ENCODE results near the gene CCL24.
"Not testable (repeated sequence)": the region's sequence is repeated elsewhere in the genome, so short reads cannot be mapped to it uniquely, and the experiment has no call there.

Gene CCL24

DNA sequence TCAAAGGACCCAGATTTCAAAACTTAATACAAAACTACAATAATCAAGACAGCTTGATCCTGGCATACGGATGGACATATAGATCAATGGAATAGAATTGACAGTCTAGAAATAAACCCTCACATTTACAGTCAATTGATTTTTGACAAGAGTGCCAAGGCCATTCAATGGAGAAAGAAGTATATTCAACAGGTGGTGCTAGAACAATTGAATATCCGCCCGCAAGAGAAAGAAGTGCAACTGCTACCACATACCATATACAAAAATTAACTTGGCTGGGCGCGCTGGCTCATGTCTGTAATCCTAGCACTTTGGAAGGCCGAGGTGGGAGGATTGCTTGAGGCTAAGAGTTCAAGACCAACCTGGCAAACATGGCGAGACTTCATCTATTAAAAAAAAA is 23.2 kb upstream of the CCL24 start:
- no peak overlapping the region for H3K9ac ChIP-seq (ENCODE audit: low read depth, low read length, poor library complexity, severe bottlenecking)
- no peak overlapping the region for H2AFZ ChIP-seq (ENCODE audit: low read length)
- H3K36me3 ChIP-seq (ENCODE audit: insufficient read depth, low read length): no peaks in the 10 kb centered on the region
- no peaks in the 10 kb centered on the region for H3K79me2 ChIP-seq (ENCODE audit: insufficient read depth, low read length)
- H3F3A ChIP-seq (ENCODE audit: low read depth): no peaks in the 10 kb centered on the region
- H3K4me1 ChIP-seq (ENCODE audit: insufficient read depth, low read length, poor library complexity, severe bottlenecking): no peaks in the 10 kb centered on the region
- no peak overlapping the region for H3K4me2 ChIP-seq (ENCODE audit: low read depth, low read length, poor library complexity, severe bottlenecking)
- H3K9me3 ChIP-seq (ENCODE audit: insufficient read depth, low read depth, low read length): no peaks in the 10 kb centered on the region
- no peak for TF ChIP-seq EZH2phosphoT487 (IDR thresholded peaks at IDR 0.05; ENCODE audit: borderline replicate concordance)
- TF ChIP-seq, protein P1, sequence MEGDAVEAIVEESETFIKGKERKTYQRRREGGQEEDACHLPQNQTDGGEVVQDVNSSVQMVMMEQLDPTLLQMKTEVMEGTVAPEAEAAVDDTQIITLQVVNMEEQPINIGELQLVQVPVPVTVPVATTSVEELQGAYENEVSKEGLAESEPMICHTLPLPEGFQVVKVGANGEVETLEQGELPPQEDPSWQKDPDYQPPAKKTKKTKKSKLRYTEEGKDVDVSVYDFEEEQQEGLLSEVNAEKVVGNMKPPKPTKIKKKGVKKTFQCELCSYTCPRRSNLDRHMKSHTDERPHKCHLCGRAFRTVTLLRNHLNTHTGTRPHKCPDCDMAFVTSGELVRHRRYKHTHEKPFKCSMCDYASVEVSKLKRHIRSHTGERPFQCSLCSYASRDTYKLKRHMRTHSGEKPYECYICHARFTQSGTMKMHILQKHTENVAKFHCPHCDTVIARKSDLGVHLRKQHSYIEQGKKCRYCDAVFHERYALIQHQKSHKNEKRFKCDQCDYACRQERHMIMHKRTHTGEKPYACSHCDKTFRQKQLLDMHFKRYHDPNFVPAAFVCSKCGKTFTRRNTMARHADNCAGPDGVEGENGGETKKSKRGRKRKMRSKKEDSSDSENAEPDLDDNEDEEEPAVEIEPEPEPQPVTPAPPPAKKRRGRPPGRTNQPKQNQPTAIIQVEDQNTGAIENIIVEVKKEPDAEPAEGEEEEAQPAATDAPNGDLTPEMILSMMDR (conservative IDR thresholded peaks at IDR 0.05; ENCODE audit: low read length): no peak
- H4K20me1 ChIP-seq (ENCODE audit: insufficient read depth, low read length, poor library complexity, severe bottlenecking): no peaks in the 10 kb centered on the region
- no peak overlapping the region for H3K4me3 ChIP-seq (ENCODE audit: low read length, poor library complexity, severe bottlenecking)
- no peaks in the 10 kb centered on the region for H3K27me3 ChIP-seq (ENCODE audit: insufficient read depth, low read length, poor library complexity, severe bottlenecking)
- H3K9me2 ChIP-seq (replicated peaks; ENCODE audit: low read depth, low read length): no peaks in the 10 kb centered on the region

DNA sequence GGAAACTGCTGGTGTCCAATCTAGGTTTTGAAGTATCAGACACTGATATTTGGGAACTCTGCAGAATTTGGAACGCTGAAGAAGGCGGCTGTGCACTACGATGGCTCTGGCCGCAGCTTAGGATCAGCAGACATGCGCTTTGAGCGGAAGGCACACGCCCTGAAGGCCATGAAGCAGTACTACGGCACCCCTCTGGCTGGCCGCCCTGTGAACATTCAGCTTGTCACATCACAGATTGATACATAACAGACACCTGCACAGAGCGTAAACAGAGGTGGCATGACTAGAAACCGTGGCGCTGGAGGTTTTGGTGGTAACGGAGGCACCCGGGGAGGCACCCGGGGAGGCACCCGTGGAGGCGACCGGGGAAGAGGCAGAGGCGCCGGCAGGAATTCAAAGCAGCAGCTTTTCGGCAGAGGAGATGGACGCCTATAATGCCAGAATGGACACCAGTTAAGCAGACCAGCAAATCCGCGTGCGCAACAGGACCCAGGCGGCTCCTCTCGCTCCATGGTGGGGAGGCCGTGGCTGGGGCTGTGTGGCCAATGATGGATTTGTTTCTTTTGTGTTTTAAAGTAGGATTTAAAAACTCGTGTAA is 22.2 kb upstream of the CCL24 start:
- H3K9ac ChIP-seq (ENCODE audit: low read depth, low read length, poor library complexity, severe bottlenecking): no peak overlapping the region
- TF ChIP-seq EZH2phosphoT487 (IDR thresholded peaks at IDR 0.05; ENCODE audit: borderline replicate concordance): no peak
- TF ChIP-seq, protein P1 (conservative IDR thresholded peaks at IDR 0.05; ENCODE audit: low read length): no peak
- no peak overlapping the region for H3K4me3 ChIP-seq (ENCODE audit: low read length, poor library complexity, severe bottlenecking)
- no peaks in the 10 kb centered on the region for H3K79me2 ChIP-seq (ENCODE audit: insufficient read depth, low read length)
- H3K4me1 ChIP-seq (ENCODE audit: insufficient read depth, low read length, poor library complexity, severe bottlenecking): no peaks in the 10 kb centered on the region
- H4K20me1 ChIP-seq (ENCODE audit: insufficient read depth, low read length, poor library complexity, severe bottlenecking): no peaks in the 10 kb centered on the region
- H3K27me3 ChIP-seq (ENCODE audit: insufficient read depth, low read length, poor library complexity, severe bottlenecking): no peaks in the 10 kb centered on the region
- H3K36me3 ChIP-seq (ENCODE audit: insufficient read depth, low read length): no peaks in the 10 kb centered on the region
- no peak overlapping the region for H2AFZ ChIP-seq (ENCODE audit: low read length)
- H3K4me2 ChIP-seq (ENCODE audit: low read depth, low read length, poor library complexity, severe bottlenecking): no peak overlapping the region
- H3K9me3 ChIP-seq (ENCODE audit: insufficient read depth, low read depth, low read length): no peaks in the 10 kb centered on the region
- no peaks in the 10 kb centered on the region for H3F3A ChIP-seq (ENCODE audit: low read depth)
- H3K9me2 ChIP-seq (replicated peaks; ENCODE audit: low read depth, low read length): no peaks in the 10 kb centered on the region

DNA sequence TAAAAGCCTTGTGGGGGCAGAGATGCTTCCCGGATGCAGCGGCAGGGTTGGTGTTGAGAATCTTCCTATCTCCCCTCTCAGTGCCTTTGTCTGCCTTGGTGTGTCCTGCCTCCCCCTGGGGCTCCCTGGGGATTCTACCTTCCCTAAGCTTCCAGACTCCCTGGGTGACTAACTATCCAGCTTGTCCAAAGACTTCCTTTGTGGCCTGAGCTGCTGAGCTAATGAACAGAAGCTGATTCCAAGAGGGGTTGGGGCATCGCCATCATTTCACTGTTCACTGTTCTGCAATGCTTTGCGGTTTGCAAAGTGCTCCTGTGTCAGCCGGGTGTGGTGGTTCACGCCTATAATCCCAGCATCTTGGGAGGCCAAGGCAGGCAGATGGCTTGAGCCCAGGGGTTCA is 20.1 kb upstream of the CCL24 start:
- H3K27me3 ChIP-seq (ENCODE audit: insufficient read depth, low read length, poor library complexity, severe bottlenecking); H3K9me2 ChIP-seq (replicated peaks; ENCODE audit: low read depth, low read length); H3K9ac ChIP-seq (ENCODE audit: low read depth, low read length, poor library complexity, severe bottlenecking); H3K4me1 ChIP-seq (ENCODE audit: insufficient read depth, low read length, poor library complexity, severe bottlenecking); H3K4me3 ChIP-seq (ENCODE audit: low read length, poor library complexity, severe bottlenecking); H3K79me2 ChIP-seq (ENCODE audit: insufficient read depth, low read length); H3K36me3 ChIP-seq (ENCODE audit: insufficient read depth, low read length); H4K20me1 ChIP-seq (ENCODE audit: insufficient read depth, low read length, poor library complexity, severe bottlenecking); H3K9me3 ChIP-seq (ENCODE audit: insufficient read depth, low read depth, low read length); H3F3A ChIP-seq (ENCODE audit: low read depth); H2AFZ ChIP-seq (ENCODE audit: low read length); H3K4me2 ChIP-seq (ENCODE audit: low read depth, low read length, poor library complexity, severe bottlenecking): not testable (repeated sequence)

DNA sequence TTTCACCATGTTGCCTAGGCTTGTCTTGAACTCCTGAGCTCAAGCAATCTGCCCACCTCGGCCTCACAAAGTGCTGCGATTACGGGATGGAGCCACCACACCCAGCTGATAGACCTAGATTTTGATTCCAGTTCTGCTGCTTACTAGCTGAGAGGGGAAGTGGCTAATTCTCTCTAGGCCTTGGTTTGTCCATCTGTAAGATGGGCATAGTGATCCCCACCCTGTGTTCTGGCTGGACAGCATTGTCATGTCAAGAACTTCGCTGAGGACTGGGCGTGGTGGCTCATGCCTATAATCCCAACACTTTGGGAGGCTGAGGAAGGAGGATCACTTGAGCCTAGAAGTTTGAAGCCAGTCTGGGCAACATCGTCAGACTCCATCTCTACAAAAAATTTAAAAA is 17.4 kb upstream of the CCL24 start:
- TF ChIP-seq, protein P1 (conservative IDR thresholded peaks at IDR 0.05; ENCODE audit: low read length): no peak
- TF ChIP-seq EZH2phosphoT487 (IDR thresholded peaks at IDR 0.05; ENCODE audit: borderline replicate concordance): no peak
- Histone ChIP-seq H3K4me2 (ENCODE audit: low read depth, low read length, poor library complexity, severe bottlenecking) (no peak overlapping the region), H3K79me2 (ENCODE audit: insufficient read depth, low read length) (no peaks in the 10 kb centered on the region), H3F3A (ENCODE audit: low read depth) (no peaks in the 10 kb centered on the region), H3K4me1 (ENCODE audit: insufficient read depth, low read length, poor library complexity, severe bottlenecking) (no peaks in the 10 kb centered on the region), H3K9me3 (ENCODE audit: insufficient read depth, low read depth, low read length) (no peaks in the 10 kb centered on the region), H3K36me3 (ENCODE audit: insufficient read depth, low read length) (no peaks in the 10 kb centered on the region), H4K20me1 (ENCODE audit: insufficient read depth, low read length, poor library complexity, severe bottlenecking) (no peaks in the 10 kb centered on the region), H2AFZ (ENCODE audit: low read length) (no peak overlapping the region), H3K4me3 (ENCODE audit: low read length, poor library complexity, severe bottlenecking) (no peak overlapping the region), H3K9me2 (replicated peaks; ENCODE audit: low read depth, low read length) (no peaks in the 10 kb centered on the region), H3K9ac (ENCODE audit: low read depth, low read length, poor library complexity, severe bottlenecking) (no peak overlapping the region), H3K27me3 (ENCODE audit: insufficient read depth, low read length, poor library complexity, severe bottlenecking) (no peaks in the 10 kb centered on the region)

DNA sequence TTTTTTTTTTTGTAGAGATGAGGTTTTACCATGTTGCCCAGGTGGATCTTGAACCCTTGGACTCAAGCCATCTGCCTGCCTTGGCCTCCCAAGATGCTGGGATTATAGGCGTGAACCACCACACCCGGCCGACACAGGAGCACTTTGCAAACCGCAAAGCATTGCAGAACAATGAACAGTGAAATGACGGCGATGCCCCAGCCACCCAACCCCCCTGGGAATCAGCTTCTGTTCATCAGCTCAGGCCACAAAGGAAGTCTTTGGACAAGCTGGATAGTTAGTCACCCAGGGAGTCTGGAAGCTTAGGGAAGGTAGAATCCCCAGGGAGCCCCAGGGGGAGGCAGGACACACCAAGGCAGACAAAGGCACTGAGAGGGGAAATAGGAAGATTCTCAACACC is 16.1 kb upstream of the CCL24 start:
- not testable (repeated sequence) for H3K36me3 ChIP-seq (ENCODE audit: insufficient read depth, low read length); H3K9ac ChIP-seq (ENCODE audit: low read depth, low read length, poor library complexity, severe bottlenecking); H3K9me2 ChIP-seq (replicated peaks; ENCODE audit: low read depth, low read length); H4K20me1 ChIP-seq (ENCODE audit: insufficient read depth, low read length, poor library complexity, severe bottlenecking); H3K79me2 ChIP-seq (ENCODE audit: insufficient read depth, low read length); H2AFZ ChIP-seq (ENCODE audit: low read length); H3K4me3 ChIP-seq (ENCODE audit: low read length, poor library complexity, severe bottlenecking); H3F3A ChIP-seq (ENCODE audit: low read depth); H3K4me1 ChIP-seq (ENCODE audit: insufficient read depth, low read length, poor library complexity, severe bottlenecking); H3K9me3 ChIP-seq (ENCODE audit: insufficient read depth, low read depth, low read length); H3K27me3 ChIP-seq (ENCODE audit: insufficient read depth, low read length, poor library complexity, severe bottlenecking); H3K4me2 ChIP-seq (ENCODE audit: low read depth, low read length, poor library complexity, severe bottlenecking)

Data from Loucy (cell line).